Measurements from ENCODE around the gene NLRP6.
"Not testable (repeated sequence)": the region's sequence is repeated elsewhere in the genome, so short reads cannot be mapped to it uniquely, and the experiment has no call there.

Gene NLRP6

GRCh38 chr11:257766-258493, 20.3 kb upstream of the NLRP6 start:
- H3K9ac ChIP-seq (ENCODE audit: low read length): no peak overlapping the region
- no peak overlapping the region for H3K27ac ChIP-seq (ENCODE audit: low read depth, low read length)
- H3K4me1 ChIP-seq (ENCODE audit: insufficient read depth, low read length): no peaks in the 10 kb centered on the region

GRCh38 chr11:259413-259812, 18.8 kb upstream of the NLRP6 start:
- Histone ChIP-seq H3K27me3 (ENCODE audit: control insufficient read depth in 1 of 2, insufficient read depth in 2 of 2, low read length in 2 of 2) (no peaks in the 10 kb centered on the region), H3K4me3 (ENCODE audit: low read depth in 1 of 2, low read length in 2 of 2) (no peak overlapping the region), H3K9ac (ENCODE audit: low read length) (no peak overlapping the region), H3K9me3 (ENCODE audit: low read length) (peaks cover 4% of the 10 kb centered on the region), H3K36me3 (ENCODE audit: insufficient read depth, low read length) (no peaks in the 10 kb centered on the region), H3K4me1 (ENCODE audit: insufficient read depth, low read length) (no peaks in the 10 kb centered on the region), H3K27ac (ENCODE audit: low read depth, low read length) (no peak overlapping the region)

More at GRCh38 chr11:257766-258493, 20.3 kb upstream of the NLRP6 start:
- Histone ChIP-seq H3K27me3 (ENCODE audit: control insufficient read depth in 1 of 2, insufficient read depth in 2 of 2, low read length in 2 of 2) (no peaks in the 10 kb centered on the region), H3K4me3 (ENCODE audit: low read depth in 1 of 2, low read length in 2 of 2) (no peak overlapping the region), H3K9me3 (ENCODE audit: low read length) (peaks cover 4% of the 10 kb centered on the region), H3K36me3 (ENCODE audit: insufficient read depth, low read length) (peaks cover 6% of the 10 kb centered on the region)

GRCh38 chr11:261624-262023, 16.6 kb upstream of the NLRP6 start:
- Histone ChIP-seq H3K9me3 (ENCODE audit: low read length) (peaks cover 4% of the 10 kb centered on the region), H3K27me3 (ENCODE audit: control insufficient read depth in 1 of 2, insufficient read depth in 2 of 2, low read length in 2 of 2) (no peaks in the 10 kb centered on the region), H3K4me3 (ENCODE audit: low read depth in 1 of 2, low read length in 2 of 2) (no peak overlapping the region), H3K4me1 (ENCODE audit: insufficient read depth, low read length) (no peaks in the 10 kb centered on the region), H3K36me3 (ENCODE audit: insufficient read depth, low read length) (no peaks in the 10 kb centered on the region), H3K9ac (ENCODE audit: low read length) (no peak overlapping the region), H3K27ac (ENCODE audit: low read depth, low read length) (no peak overlapping the region)

- H3K27ac ChIP-seq (ENCODE audit: low read depth, low read length): no peak overlapping the region
- peaks cover 0 to 12% of the 10 kb centered on the region in 2 donors for H3K27me3 ChIP-seq (ENCODE audit: control insufficient read depth in 1 of 2, insufficient read depth in 2 of 2, low read length in 2 of 2)
- H3K9ac ChIP-seq (ENCODE audit: low read length): no peak overlapping the region
- H3K36me3 ChIP-seq (ENCODE audit: insufficient read depth, low read length): no peaks in the 10 kb centered on the region
- H3K9me3 ChIP-seq (ENCODE audit: low read length): no peaks in the 10 kb centered on the region
- no peaks in the 10 kb centered on the region for H3K4me1 ChIP-seq (ENCODE audit: insufficient read depth, low read length)
- H3K4me3 ChIP-seq (ENCODE audit: low read depth in 1 of 2, low read length in 2 of 2): no peak overlapping the region
These were observed 11.3 kb upstream of the NLRP6 start for GRCh38 chr11:266676-267439.

- Histone ChIP-seq H3K27me3 (ENCODE audit: control insufficient read depth in 1 of 2, insufficient read depth in 2 of 2, low read length in 2 of 2) (peaks cover 0 to 12% of the 10 kb centered on the region in 2 donors), H3K9me3 (ENCODE audit: low read length) (no peaks in the 10 kb centered on the region), H3K9ac (ENCODE audit: low read length) (no peak overlapping the region), H3K4me3 (ENCODE audit: low read depth in 1 of 2, low read length in 2 of 2) (no peak overlapping the region), H3K4me1 (ENCODE audit: insufficient read depth, low read length) (no peaks in the 10 kb centered on the region), H3K36me3 (ENCODE audit: insufficient read depth, low read length) (no peaks in the 10 kb centered on the region), H3K27ac (ENCODE audit: low read depth, low read length) (no peak overlapping the region)
These were observed 10.7 kb upstream of the NLRP6 start for GRCh38 chr11:267491-267994.

- not testable (repeated sequence) for H3K9ac ChIP-seq (ENCODE audit: low read length); H3K36me3 ChIP-seq (ENCODE audit: insufficient read depth, low read length); H3K27ac ChIP-seq (ENCODE audit: low read depth, low read length); H3K9me3 ChIP-seq (ENCODE audit: low read length); H3K4me1 ChIP-seq (ENCODE audit: insufficient read depth, low read length); H3K4me3 ChIP-seq (ENCODE audit: low read depth in 1 of 2, low read length in 2 of 2)
- peaks cover 0 to 12% of the 10 kb centered on the region in 2 donors for H3K27me3 ChIP-seq (ENCODE audit: control insufficient read depth in 1 of 2, insufficient read depth in 2 of 2, low read length in 2 of 2)
These were observed 9.5 kb upstream of the NLRP6 start for GRCh38 chr11:268716-269145.

GRCh38 chr11:269146-269890, 8.9 kb upstream of the NLRP6 start:
- Histone ChIP-seq H3K9me3 (ENCODE audit: low read length) (no peaks in the 10 kb centered on the region), H3K9ac (ENCODE audit: low read length) (no peak overlapping the region), H3K27me3 (ENCODE audit: control insufficient read depth in 1 of 2, insufficient read depth in 2 of 2, low read length in 2 of 2) (peaks cover 0 to 12% of the 10 kb centered on the region in 2 donors), H3K4me3 (ENCODE audit: low read depth in 1 of 2, low read length in 2 of 2) (no peak overlapping the region), H3K27ac (ENCODE audit: low read depth, low read length) (no peak overlapping the region), H3K36me3 (ENCODE audit: insufficient read depth, low read length) (no peaks in the 10 kb centered on the region), H3K4me1 (ENCODE audit: insufficient read depth, low read length) (no peaks in the 10 kb centered on the region)

- Histone ChIP-seq H3K27ac (ENCODE audit: low read depth, low read length) (no peak overlapping the region), H3K27me3 (ENCODE audit: control insufficient read depth in 1 of 2, insufficient read depth in 2 of 2, low read length in 2 of 2) (peaks cover 0 to 12% of the 10 kb centered on the region in 2 donors), H3K9ac (ENCODE audit: low read length) (no peak overlapping the region)
These were observed 7.5 kb upstream of the NLRP6 start for GRCh38 chr11:270451-271318.

GRCh38 chr11:271319-271715, 6.9 kb upstream of the NLRP6 start:
- H3K36me3 ChIP-seq (ENCODE audit: insufficient read depth, low read length): no peaks in the 10 kb centered on the region
- H3K4me1 ChIP-seq (ENCODE audit: insufficient read depth, low read length): no peaks in the 10 kb centered on the region
- H3K9me3 ChIP-seq (ENCODE audit: low read length): no peaks in the 10 kb centered on the region
- no peak overlapping the region for H3K9ac ChIP-seq (ENCODE audit: low read length)
- no peak overlapping the region for H3K4me3 ChIP-seq (ENCODE audit: low read depth in 1 of 2, low read length in 2 of 2)
- H3K27ac ChIP-seq (ENCODE audit: low read depth, low read length): no peak overlapping the region
- peaks cover 0 to 12% of the 10 kb centered on the region in 2 donors for H3K27me3 ChIP-seq (ENCODE audit: control insufficient read depth in 1 of 2, insufficient read depth in 2 of 2, low read length in 2 of 2)

More at GRCh38 chr11:270451-271318, 7.5 kb upstream of the NLRP6 start:
- H3K9me3 ChIP-seq (ENCODE audit: low read length): no peaks in the 10 kb centered on the region
- H3K36me3 ChIP-seq (ENCODE audit: insufficient read depth, low read length): no peaks in the 10 kb centered on the region
- no peaks in the 10 kb centered on the region for H3K4me1 ChIP-seq (ENCODE audit: insufficient read depth, low read length)
- no peak overlapping the region for H3K4me3 ChIP-seq (ENCODE audit: low read depth in 1 of 2, low read length in 2 of 2)

- H3K27me3 ChIP-seq (ENCODE audit: control insufficient read depth in 1 of 2, insufficient read depth in 2 of 2, low read length in 2 of 2): peaks cover 0 to 12% of the 10 kb centered on the region in 2 donors
- H3K9ac ChIP-seq (ENCODE audit: low read length): no peak overlapping the region
- no peak overlapping the region for H3K4me3 ChIP-seq (ENCODE audit: low read depth in 1 of 2, low read length in 2 of 2)
- H3K36me3 ChIP-seq (ENCODE audit: insufficient read depth, low read length): no peaks in the 10 kb centered on the region
- no peaks in the 10 kb centered on the region for H3K9me3 ChIP-seq (ENCODE audit: low read length)
- H3K4me1 ChIP-seq (ENCODE audit: insufficient read depth, low read length): no peaks in the 10 kb centered on the region
- no peak overlapping the region for H3K27ac ChIP-seq (ENCODE audit: low read depth, low read length)
These were observed 5.8 kb upstream of the NLRP6 start for GRCh38 chr11:272195-272930.
